VCaP (cell line): ENCODE measurements around the gene XPNPEP2.

Source experiments
- H3K27ac ChIP-seq: fragments of 450-650 bp; 2 replicates; pipeline ENCODE4 v1.5.1; 2017
- TF ChIP-seq, protein P1 (sequence below): fragments of 450-650 bp; conservative IDR thresholded peaks from 2 replicates; pipeline ENCODE4 v1.5.1; 2017; ENCODE audit warnings: mild to moderate bottlenecking, moderate library complexity

XPNPEP2 gene

GRCh38 chrX:129804806-129805205, 66.0 kb downstream of the XPNPEP2 start:
- TF ChIP-seq, protein P1, sequence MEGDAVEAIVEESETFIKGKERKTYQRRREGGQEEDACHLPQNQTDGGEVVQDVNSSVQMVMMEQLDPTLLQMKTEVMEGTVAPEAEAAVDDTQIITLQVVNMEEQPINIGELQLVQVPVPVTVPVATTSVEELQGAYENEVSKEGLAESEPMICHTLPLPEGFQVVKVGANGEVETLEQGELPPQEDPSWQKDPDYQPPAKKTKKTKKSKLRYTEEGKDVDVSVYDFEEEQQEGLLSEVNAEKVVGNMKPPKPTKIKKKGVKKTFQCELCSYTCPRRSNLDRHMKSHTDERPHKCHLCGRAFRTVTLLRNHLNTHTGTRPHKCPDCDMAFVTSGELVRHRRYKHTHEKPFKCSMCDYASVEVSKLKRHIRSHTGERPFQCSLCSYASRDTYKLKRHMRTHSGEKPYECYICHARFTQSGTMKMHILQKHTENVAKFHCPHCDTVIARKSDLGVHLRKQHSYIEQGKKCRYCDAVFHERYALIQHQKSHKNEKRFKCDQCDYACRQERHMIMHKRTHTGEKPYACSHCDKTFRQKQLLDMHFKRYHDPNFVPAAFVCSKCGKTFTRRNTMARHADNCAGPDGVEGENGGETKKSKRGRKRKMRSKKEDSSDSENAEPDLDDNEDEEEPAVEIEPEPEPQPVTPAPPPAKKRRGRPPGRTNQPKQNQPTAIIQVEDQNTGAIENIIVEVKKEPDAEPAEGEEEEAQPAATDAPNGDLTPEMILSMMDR: no peak
- H3K27ac ChIP-seq: no peak overlapping the region

DNA sequence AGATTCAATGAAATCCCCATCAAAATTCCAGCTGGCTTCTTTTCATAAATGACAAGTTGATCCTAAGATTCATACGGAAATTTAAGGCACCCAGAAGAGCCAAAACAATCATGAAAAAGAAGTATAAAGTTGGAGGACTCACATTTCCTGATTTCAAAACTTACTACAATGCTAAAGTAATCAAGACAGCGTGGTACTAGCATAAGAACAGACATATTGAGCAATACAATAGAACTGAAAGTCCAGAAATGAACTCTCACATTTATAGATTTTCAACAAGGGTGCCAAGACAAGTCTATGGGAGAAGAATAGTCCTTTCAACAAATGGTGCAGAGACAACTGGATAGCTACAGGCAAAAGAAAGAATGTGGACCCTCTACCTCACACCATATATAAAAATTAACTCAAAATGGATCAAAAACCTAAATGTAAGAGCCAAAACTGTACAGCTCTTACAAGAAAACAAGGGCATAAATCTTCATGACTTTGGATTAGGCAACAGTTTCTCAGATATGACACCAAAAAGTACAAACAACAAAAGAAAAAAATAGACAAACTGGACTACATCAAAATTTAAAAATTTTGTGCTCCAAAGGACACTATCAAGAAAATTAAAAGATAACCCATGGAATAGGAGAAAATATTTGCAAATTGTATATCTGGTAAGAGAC, 69.5 kb downstream of the XPNPEP2 start:
- H3K27ac ChIP-seq: no peak overlapping the region
- TF ChIP-seq, protein P1: no peak

DNA sequence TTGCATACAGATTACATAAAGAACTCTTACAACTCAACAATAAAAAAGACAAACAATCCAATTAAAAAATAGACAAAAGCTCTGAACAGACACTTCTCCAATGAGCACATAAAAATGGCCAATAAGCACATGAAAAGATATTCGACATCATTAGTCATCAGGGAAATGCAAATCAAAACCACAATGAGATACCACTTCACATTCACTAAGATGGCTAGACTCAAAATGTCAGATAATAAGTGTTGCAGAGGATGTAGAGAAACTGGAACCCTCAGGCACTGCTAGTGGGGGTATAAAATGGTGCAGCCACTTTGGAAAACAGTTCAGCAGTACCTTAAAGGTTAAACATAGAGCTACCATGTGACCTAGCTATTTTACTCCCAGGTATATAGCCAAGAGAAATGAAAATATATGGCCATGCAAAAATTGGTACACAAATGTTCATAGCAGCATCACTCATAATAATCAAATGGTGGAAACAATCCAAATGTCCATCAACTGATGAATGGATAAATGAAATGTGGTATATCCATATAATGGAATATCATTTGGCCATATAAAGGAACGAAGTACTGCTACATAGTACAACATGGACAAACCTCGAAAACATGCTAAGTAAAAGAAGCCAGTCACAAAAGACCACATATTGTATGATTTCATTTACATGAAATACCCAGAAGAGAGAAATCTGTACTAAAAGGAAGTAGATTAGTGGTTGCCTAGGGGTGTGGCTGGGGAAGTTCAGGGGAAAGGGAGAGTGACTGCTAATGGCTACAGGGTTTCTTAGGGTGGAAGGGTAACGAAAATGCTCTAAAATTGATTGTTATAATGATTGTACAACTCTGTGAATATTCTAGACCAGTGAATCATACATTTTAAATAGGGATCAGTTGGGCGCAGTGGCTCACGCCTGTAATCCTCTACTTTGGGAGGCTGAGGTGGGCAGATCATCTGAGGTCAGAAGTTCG, 70.3 kb downstream of the XPNPEP2 start:
- TF ChIP-seq, protein P1: no peak
- H3K27ac ChIP-seq: no peak overlapping the region

DNA sequence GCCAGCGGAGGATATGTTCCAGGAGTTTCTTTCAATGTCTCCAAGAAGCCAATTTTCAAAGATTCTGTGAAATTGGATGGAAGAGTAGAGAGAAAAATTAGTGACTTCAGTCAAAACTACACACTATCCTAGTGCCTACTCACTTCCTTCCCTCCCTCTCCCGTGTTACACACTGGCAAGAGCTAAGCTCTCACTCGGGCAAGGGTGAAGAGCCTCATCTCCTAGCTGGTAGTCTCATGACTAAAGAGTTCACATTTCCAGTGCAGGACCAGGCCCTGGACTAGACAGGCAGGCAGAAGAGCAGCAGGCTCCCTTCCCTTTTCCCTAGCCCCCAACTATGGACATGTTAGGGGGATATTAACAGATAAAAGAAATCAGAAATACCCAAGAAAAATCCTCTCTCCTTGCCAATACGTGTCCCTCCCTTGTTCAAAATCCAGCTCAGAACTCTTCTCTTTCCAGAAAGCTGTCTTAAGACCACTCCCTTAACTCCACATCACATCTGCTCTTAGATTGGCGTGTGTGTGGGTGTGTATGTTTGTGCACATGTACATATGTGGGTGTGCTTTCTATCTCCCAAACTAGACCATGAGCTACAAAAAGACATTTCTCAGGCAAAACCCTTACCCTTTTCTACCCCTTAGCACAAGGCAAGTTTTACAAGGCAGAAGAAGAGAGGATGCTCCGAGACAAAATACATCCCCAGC, 75.0 kb downstream of the XPNPEP2 start:
- H3K27ac ChIP-seq: no peak overlapping the region
- TF ChIP-seq, protein P1: no peak

DNA sequence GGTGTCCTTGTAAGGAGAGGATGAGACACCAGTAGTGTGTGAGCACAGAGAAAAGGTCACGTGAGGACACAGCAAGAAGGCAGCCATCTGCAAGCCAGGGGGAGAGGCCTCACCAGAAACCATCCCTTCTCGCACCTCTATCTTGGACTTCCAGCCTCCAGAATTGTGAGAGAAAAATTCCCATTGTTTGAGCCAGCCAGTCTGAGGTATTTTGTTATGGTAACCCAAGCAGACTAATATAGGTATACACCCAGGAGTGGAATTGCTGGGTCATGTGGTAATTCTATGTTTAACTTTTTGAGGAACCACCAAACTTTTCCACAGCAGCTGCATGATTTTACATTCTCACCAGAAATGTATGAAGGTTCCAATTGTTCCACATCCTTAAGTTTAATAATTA, 79.3 kb downstream of the XPNPEP2 start:
- no peak overlapping the region for H3K27ac ChIP-seq
- TF ChIP-seq, protein P1: no peak
